ENCODE measurements around the gene ESCO1.

Gene ESCO1

DNA sequence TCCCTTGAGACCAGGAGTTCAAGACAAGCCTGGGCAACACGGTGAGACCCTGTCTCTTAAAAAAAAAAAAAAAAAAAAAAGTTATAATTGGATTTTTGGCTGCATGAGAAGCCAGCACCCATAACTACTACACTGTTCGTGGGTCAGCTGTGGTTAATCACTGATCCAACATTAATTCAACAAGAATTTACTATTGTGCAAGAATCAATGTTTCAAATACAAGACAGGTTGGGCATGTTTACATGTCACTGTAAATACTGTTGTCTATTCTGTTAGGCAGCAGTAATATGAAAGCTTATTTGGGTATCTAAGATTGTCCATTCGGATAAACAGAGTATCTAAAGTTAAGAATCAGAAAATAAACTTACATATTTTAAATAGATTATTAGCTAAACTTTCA lies 62.3 kb downstream of the ESCO1 start:
- DNase-seq = no peak
- peaks cover 22% of the 10 kb centered on the region for H3K36me3 ChIP-seq (ENCODE audit: control insufficient read depth, insufficient read depth, low read length)

DNA sequence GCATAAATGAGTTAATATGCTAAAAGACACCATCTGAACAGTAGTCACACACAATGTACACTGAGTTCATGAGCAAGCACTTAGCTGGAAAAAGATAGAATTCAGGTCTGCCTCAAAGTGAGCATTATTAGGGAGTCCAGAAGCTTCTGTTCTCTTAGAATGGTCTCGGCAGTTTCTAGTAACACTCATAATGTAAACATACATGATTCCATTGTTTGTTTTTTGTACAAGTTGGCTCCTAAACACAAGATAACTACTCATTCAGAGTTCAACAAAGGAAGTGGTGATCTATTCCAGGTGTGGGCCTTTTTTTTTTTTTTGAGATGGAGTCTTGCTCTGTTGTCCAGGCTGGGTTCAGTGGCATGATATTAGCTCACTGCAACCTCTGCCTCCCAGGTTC lies 66.2 kb downstream of the ESCO1 start:
- no peaks in the 10 kb centered on the region for H3K9me3 ChIP-seq (ENCODE audit: control insufficient read depth, low read length)
- no peak for DNase-seq
- H3K27ac ChIP-seq (ENCODE audit: insufficient read depth, low read length, poor library complexity, severe bottlenecking) = no peak overlapping the region
- no peaks in the 10 kb centered on the region for H3K4me1 ChIP-seq (ENCODE audit: control insufficient read depth, insufficient read depth, low read length, poor library complexity, severe bottlenecking)
- H3K4me3 ChIP-seq (ENCODE audit: insufficient read depth, low read depth, low read length, poor library complexity, severe bottlenecking) = no peak overlapping the region
- H3K27me3 ChIP-seq (replicated peaks; ENCODE audit: control insufficient read depth, insufficient read depth, low read length, poor library complexity, severe bottlenecking) = no peaks in the 10 kb centered on the region
- peaks cover 39% of the 10 kb centered on the region for H3K36me3 ChIP-seq (ENCODE audit: control insufficient read depth, insufficient read depth, low read length)

More for the DNA sequence above, 62.3 kb downstream of the ESCO1 start:
- H3K27ac ChIP-seq (ENCODE audit: insufficient read depth, low read length, poor library complexity, severe bottlenecking) = no peak overlapping the region
- H3K27me3 ChIP-seq (replicated peaks; ENCODE audit: control insufficient read depth, insufficient read depth, low read length, poor library complexity, severe bottlenecking) = no peaks in the 10 kb centered on the region
- H3K9me3 ChIP-seq (ENCODE audit: control insufficient read depth, low read length) = no peaks in the 10 kb centered on the region
- H3K4me1 ChIP-seq (ENCODE audit: control insufficient read depth, insufficient read depth, low read length, poor library complexity, severe bottlenecking) = no peaks in the 10 kb centered on the region
- H3K4me3 ChIP-seq (ENCODE audit: insufficient read depth, low read depth, low read length, poor library complexity, severe bottlenecking) = no peak overlapping the region

- H3K27me3 ChIP-seq (replicated peaks; ENCODE audit: control insufficient read depth, insufficient read depth, low read length, poor library complexity, severe bottlenecking) = no peaks in the 10 kb centered on the region
- H3K4me1 ChIP-seq (ENCODE audit: control insufficient read depth, insufficient read depth, low read length, poor library complexity, severe bottlenecking) = no peaks in the 10 kb centered on the region
- H3K9me3 ChIP-seq (ENCODE audit: control insufficient read depth, low read length) = no peaks in the 10 kb centered on the region
- H3K27ac ChIP-seq (ENCODE audit: insufficient read depth, low read length, poor library complexity, severe bottlenecking) = no peak overlapping the region
- DNase-seq = no peak
- H3K36me3 ChIP-seq (ENCODE audit: control insufficient read depth, insufficient read depth, low read length) = peaks cover 29% of the 10 kb centered on the region
- no peak overlapping the region for H3K4me3 ChIP-seq (ENCODE audit: insufficient read depth, low read depth, low read length, poor library complexity, severe bottlenecking)
These were observed 74.0 kb downstream of the ESCO1 start for GRCh38 chr18:21526463-21526862.

DNA sequence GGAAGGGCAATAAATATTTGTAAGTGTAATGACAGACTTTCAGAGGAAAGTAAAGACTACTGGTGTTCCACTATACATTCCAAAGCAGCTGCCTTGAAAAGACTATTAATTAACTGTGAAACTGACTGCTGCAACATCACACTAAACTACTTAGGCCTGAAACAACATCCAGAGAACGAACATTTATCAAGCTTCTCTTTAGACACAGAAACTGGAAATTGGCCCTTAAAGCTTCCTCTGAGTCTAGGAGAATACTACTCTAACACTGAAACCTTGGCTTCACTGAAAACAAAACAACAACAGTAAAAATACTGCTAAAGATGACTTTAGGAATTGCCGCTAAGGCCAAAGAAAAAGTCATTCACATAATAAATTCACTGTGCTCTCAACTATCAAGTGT lies 74.6 kb downstream of the ESCO1 start:
- no peak for DNase-seq
- Histone ChIP-seq H3K27me3 (replicated peaks; ENCODE audit: control insufficient read depth, insufficient read depth, low read length, poor library complexity, severe bottlenecking) (no peaks in the 10 kb centered on the region), H3K36me3 (ENCODE audit: control insufficient read depth, insufficient read depth, low read length) (peaks cover 26% of the 10 kb centered on the region), H3K27ac (ENCODE audit: insufficient read depth, low read length, poor library complexity, severe bottlenecking) (no peak overlapping the region), H3K4me1 (ENCODE audit: control insufficient read depth, insufficient read depth, low read length, poor library complexity, severe bottlenecking) (no peaks in the 10 kb centered on the region), H3K9me3 (ENCODE audit: control insufficient read depth, low read length) (no peaks in the 10 kb centered on the region), H3K4me3 (ENCODE audit: insufficient read depth, low read depth, low read length, poor library complexity, severe bottlenecking) (no peak overlapping the region)

DNA sequence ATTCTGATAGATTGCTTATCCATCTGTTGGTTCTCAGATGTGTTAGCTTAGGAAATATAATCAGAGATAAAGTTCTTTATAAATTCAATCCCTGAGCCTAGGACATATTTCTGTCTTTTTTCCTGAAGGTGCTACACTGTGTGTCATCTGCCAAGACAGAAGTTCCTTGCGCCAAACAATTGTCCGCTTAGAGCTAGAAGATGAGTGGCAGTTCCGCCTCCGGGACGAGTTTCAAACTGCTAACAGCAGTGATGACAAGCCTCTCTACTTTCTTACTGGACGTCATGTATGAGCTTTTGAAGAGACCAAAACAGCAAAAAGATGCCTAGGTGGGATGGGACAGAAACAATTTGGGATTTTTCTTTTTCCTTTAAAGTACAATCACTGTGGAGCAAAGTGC lies 78.0 kb downstream of the ESCO1 start:
- Histone ChIP-seq H3K27me3 (replicated peaks; ENCODE audit: control insufficient read depth, insufficient read depth, low read length, poor library complexity, severe bottlenecking) (no peaks in the 10 kb centered on the region), H3K9me3 (ENCODE audit: control insufficient read depth, low read length) (no peaks in the 10 kb centered on the region), H3K36me3 (ENCODE audit: control insufficient read depth, insufficient read depth, low read length) (peaks cover 12% of the 10 kb centered on the region), H3K4me3 (ENCODE audit: insufficient read depth, low read depth, low read length, poor library complexity, severe bottlenecking) (no peak overlapping the region), H3K4me1 (ENCODE audit: control insufficient read depth, insufficient read depth, low read length, poor library complexity, severe bottlenecking) (no peaks in the 10 kb centered on the region), H3K27ac (ENCODE audit: insufficient read depth, low read length, poor library complexity, severe bottlenecking) (no peak overlapping the region)
- DNase-seq = no peak

- Histone ChIP-seq H3K4me3 (ENCODE audit: insufficient read depth, low read depth, low read length, poor library complexity, severe bottlenecking) (no peak overlapping the region), H3K27me3 (replicated peaks; ENCODE audit: control insufficient read depth, insufficient read depth, low read length, poor library complexity, severe bottlenecking) (no peaks in the 10 kb centered on the region), H3K27ac (ENCODE audit: insufficient read depth, low read length, poor library complexity, severe bottlenecking) (no peak overlapping the region), H3K9me3 (ENCODE audit: control insufficient read depth, low read length) (no peaks in the 10 kb centered on the region), H3K36me3 (ENCODE audit: control insufficient read depth, insufficient read depth, low read length) (peaks cover 4% of the 10 kb centered on the region), H3K4me1 (ENCODE audit: control insufficient read depth, insufficient read depth, low read length, poor library complexity, severe bottlenecking) (no peaks in the 10 kb centered on the region)
- no peak for DNase-seq
These were observed 86.8 kb downstream of the ESCO1 start for GRCh38 chr18:21513741-21514140.

- Histone ChIP-seq H3K9me3 (ENCODE audit: control insufficient read depth, low read length) (no peaks in the 10 kb centered on the region), H3K27ac (ENCODE audit: insufficient read depth, low read length, poor library complexity, severe bottlenecking) (no peak overlapping the region), H3K27me3 (replicated peaks; ENCODE audit: control insufficient read depth, insufficient read depth, low read length, poor library complexity, severe bottlenecking) (no peaks in the 10 kb centered on the region), H3K36me3 (ENCODE audit: control insufficient read depth, insufficient read depth, low read length) (peaks cover 4% of the 10 kb centered on the region), H3K4me3 (ENCODE audit: insufficient read depth, low read depth, low read length, poor library complexity, severe bottlenecking) (no peak overlapping the region), H3K4me1 (ENCODE audit: control insufficient read depth, insufficient read depth, low read length, poor library complexity, severe bottlenecking) (no peaks in the 10 kb centered on the region)
- no peak for DNase-seq
These were observed 87.2 kb downstream of the ESCO1 start for GRCh38 chr18:21513292-21513691.

DNA sequence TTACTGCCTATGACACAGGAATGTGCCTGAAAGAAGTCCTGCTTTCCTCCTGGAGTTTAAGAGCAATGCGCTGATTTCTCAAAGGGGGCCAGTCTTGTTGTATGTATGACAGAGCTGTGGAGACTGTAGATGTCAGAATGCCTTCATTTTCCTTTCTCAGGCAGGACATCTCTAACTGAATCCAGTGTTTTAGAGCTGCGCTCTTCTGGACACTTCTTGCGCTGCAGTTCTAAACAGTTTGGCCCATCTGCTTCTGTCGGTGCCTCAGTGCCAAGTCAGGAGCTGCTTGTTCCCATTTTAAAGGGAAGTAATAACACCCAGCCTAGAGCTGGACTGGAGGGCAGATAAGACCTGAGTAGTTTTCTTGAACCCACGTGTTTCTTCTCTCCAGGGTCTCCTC lies 91.4 kb downstream of the ESCO1 start:
- H3K36me3 ChIP-seq (ENCODE audit: control insufficient read depth, insufficient read depth, low read length) = peaks cover 4% of the 10 kb centered on the region
- H3K27ac ChIP-seq (ENCODE audit: insufficient read depth, low read length, poor library complexity, severe bottlenecking) = no peak overlapping the region
- H3K27me3 ChIP-seq (replicated peaks; ENCODE audit: control insufficient read depth, insufficient read depth, low read length, poor library complexity, severe bottlenecking) = no peaks in the 10 kb centered on the region
- H3K4me3 ChIP-seq (ENCODE audit: insufficient read depth, low read depth, low read length, poor library complexity, severe bottlenecking) = no peak overlapping the region
- no peaks in the 10 kb centered on the region for H3K9me3 ChIP-seq (ENCODE audit: control insufficient read depth, low read length)
- H3K4me1 ChIP-seq (ENCODE audit: control insufficient read depth, insufficient read depth, low read length, poor library complexity, severe bottlenecking) = no peaks in the 10 kb centered on the region
- no peak for DNase-seq

DNA sequence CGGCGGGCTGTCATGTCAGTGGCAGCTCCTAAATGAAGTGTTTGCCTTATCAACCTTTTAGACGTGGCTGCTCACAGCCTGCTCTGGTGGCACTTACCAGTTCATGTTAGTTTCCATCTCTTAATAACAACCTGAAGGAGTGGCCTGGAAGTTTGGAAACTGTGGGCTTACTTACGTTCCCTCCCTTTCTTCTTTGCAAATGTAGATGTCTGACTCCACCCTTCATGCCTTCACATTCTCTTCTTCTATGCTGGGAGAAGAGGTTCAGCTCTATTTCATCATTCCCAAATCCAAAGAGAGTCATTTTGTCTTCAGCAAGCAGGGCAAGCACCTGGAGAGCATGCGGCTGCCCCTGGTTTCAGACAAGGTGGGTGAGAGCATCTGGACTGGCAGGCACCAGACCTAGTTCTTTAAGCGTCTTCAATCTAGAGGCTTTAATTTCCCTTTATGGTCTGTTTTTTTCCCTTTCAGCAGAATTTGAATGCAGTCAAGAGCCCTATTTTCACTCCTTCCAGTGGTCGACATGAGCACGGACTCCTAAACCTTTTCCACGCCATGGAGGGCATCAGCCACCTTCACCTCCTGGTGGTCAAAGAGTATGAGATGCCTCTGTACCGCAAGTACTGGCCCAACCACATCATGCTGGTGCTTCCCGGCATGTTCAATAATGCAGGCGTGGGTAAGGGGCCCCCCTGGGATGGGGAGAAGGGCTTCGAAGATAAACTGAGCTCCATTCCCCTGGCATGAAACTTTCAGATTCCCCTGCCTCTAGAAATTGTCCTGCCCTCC lies 92.4 kb downstream of the ESCO1 start:
- no peaks in the 10 kb centered on the region for H3K27me3 ChIP-seq (replicated peaks; ENCODE audit: control insufficient read depth, insufficient read depth, low read length, poor library complexity, severe bottlenecking)
- H3K36me3 ChIP-seq (ENCODE audit: control insufficient read depth, insufficient read depth, low read length) = no peaks in the 10 kb centered on the region
- H3K4me1 ChIP-seq (ENCODE audit: control insufficient read depth, insufficient read depth, low read length, poor library complexity, severe bottlenecking) = no peaks in the 10 kb centered on the region
- no peaks in the 10 kb centered on the region for H3K9me3 ChIP-seq (ENCODE audit: control insufficient read depth, low read length)
- no peak overlapping the region for H3K27ac ChIP-seq (ENCODE audit: insufficient read depth, low read length, poor library complexity, severe bottlenecking)
- no peak for DNase-seq
- no peak overlapping the region for H3K4me3 ChIP-seq (ENCODE audit: insufficient read depth, low read depth, low read length, poor library complexity, severe bottlenecking)

- H3K4me3 ChIP-seq (ENCODE audit: insufficient read depth, low read depth, low read length, poor library complexity, severe bottlenecking) = no peak overlapping the region
- H3K9me3 ChIP-seq (ENCODE audit: control insufficient read depth, low read length) = no peaks in the 10 kb centered on the region
- H3K36me3 ChIP-seq (ENCODE audit: control insufficient read depth, insufficient read depth, low read length) = no peaks in the 10 kb centered on the region
- H3K27ac ChIP-seq (ENCODE audit: insufficient read depth, low read length, poor library complexity, severe bottlenecking) = no peak overlapping the region
- DNase-seq = no peak
- no peaks in the 10 kb centered on the region for H3K27me3 ChIP-seq (replicated peaks; ENCODE audit: control insufficient read depth, insufficient read depth, low read length, poor library complexity, severe bottlenecking)
- H3K4me1 ChIP-seq (ENCODE audit: control insufficient read depth, insufficient read depth, low read length, poor library complexity, severe bottlenecking) = no peaks in the 10 kb centered on the region
These were observed 97.8 kb downstream of the ESCO1 start for GRCh38 chr18:21502661-21503060.

Data from effector memory CD4-positive, alpha-beta T cell (primary cell).